GM23338 (cell line): ENCODE measurements around the gene SMARCC1. TPM values are rescaled to one million over a fixed set of nuclear protein-coding genes. Genes with fewer than 3 reads are reported as not detected.

ENCODE experiments used
- ATAC-seq: fragments of 200-7000 bp; cut with Tn5 transposase; 3 replicates; pipeline ENCODE4 v1.9.1; 2020
- DNase-seq: peaks from one replicate; pipeline ENCODE4 v3.0.0-alpha.2; 2015; ENCODE audit warnings: low spot score
- H2AFZ ChIP-seq: fragments of 200-600 bp; sonication (generic); 2 replicates; pipeline ENCODE4 v1.8.0; 2016; ENCODE audit warnings: antibody characterized with exemption, mild to moderate bottlenecking, moderate library complexity
- H3F3A ChIP-seq: fragments of 200-600 bp; sonication (generic); replicated peaks from 2 replicates; pipeline ENCODE4 v1.8.0; 2017; ENCODE audit warnings: antibody characterized with exemption, mixed run types, low read depth
- H3K27ac ChIP-seq: fragments of 200-600 bp; sonication (generic); 2 replicates; pipeline ENCODE4 v1.6.1; 2016; ENCODE audit warnings: low read depth
- H3K27me3 ChIP-seq: fragments of 200-600 bp; sonication (generic); 2 replicates; pipeline ENCODE4 v1.8.0; 2016; ENCODE audit warnings: mild to moderate bottlenecking, mixed run types, moderate library complexity; ENCODE audit not compliant: insufficient read depth
- H3K36me3 ChIP-seq: fragments of 200-600 bp; sonication (generic); 2 replicates; pipeline ENCODE4 v1.8.0; 2016; ENCODE audit warnings: mild to moderate bottlenecking; ENCODE audit not compliant: insufficient read depth
- H3K4me1 ChIP-seq: fragments of 200-600 bp; sonication (generic); 2 replicates; pipeline ENCODE4 v1.8.0; 2016; ENCODE audit warnings: mild to moderate bottlenecking, moderate library complexity; ENCODE audit not compliant: insufficient read depth
- H3K4me2 ChIP-seq: fragments of 200-600 bp; sonication (generic); 2 replicates; pipeline ENCODE4 v1.7.1; 2017; ENCODE audit warnings: mixed run types
- H3K4me3 ChIP-seq: fragments of 200-600 bp; sonication (generic); 2 replicates; pipeline ENCODE4 v1.6.1; 2016; ENCODE audit warnings: mixed run types
- H3K79me2 ChIP-seq: fragments of 200-600 bp; sonication (generic); replicated peaks from 2 replicates; pipeline ENCODE4 v1.8.0; 2017; ENCODE audit warnings: mild to moderate bottlenecking; ENCODE audit not compliant: insufficient read depth
- H3K9me2 ChIP-seq: fragments of 200-600 bp; sonication (generic); 2 replicates; pipeline ENCODE4 v1.8.0; 2017; ENCODE audit not compliant: insufficient read depth
- H4K20me1 ChIP-seq: fragments of 200-600 bp; sonication (generic); replicated peaks from 2 replicates; pipeline ENCODE4 v1.8.0; 2017; ENCODE audit warnings: mild to moderate bottlenecking; ENCODE audit not compliant: insufficient read depth
- H3K27ac Mint-ChIP-seq: 2 replicates; pipeline ENCODE4 v1.8.0; 2020; ENCODE audit warnings: inconsistent platforms, mild to moderate bottlenecking, moderate library complexity, mixed read lengths
- H3K27me3 Mint-ChIP-seq: 3 replicates; pipeline ENCODE4 v1.8.0; 2022; ENCODE audit warnings: low read depth, mild to moderate bottlenecking, moderate library complexity, mixed read lengths, inconsistent platforms; ENCODE audit not compliant: insufficient read depth, poor library complexity
- H3K36me3 Mint-ChIP-seq: 3 replicates; pipeline ENCODE4 v1.8.0; 2021; ENCODE audit warnings: low read depth, mild to moderate bottlenecking, inconsistent platforms, moderate library complexity, mixed read lengths
- H3K4me1 Mint-ChIP-seq: 3 replicates; pipeline ENCODE4 v1.8.0; 2020; ENCODE audit warnings: mild to moderate bottlenecking, inconsistent platforms, mixed read lengths
- H3K4me3 Mint-ChIP-seq: 3 replicates; pipeline ENCODE4 v1.8.0; 2021; ENCODE audit warnings: moderate library complexity, mild to moderate bottlenecking, inconsistent platforms, mixed read lengths
- H3K9me3 Mint-ChIP-seq: 3 replicates; pipeline ENCODE4 v1.8.0; 2020; ENCODE audit warnings: moderate library complexity, mild to moderate bottlenecking, inconsistent platforms, mixed read lengths
- CREB1 ChIP-seq: fragments of 250-450 bp; sonication (Bioruptor Pico); IDR thresholded peaks from 2 replicates; pipeline ENCODE4 v1.5.0; 2020; ENCODE audit warnings: low read depth, mild to moderate bottlenecking, moderate library complexity
- CTCF ChIP-seq, 2 experiments: fragments of 200-600 bp in 1 of 2; sonication (generic) in 1 of 2; conservative IDR thresholded peaks; 2 replicates each; pipeline versions ENCODE4 v1.5.1 to v1.6.1; 2016 to 2017; ENCODE audit warnings: antibody characterized with exemption in 2 of 2, low read depth in 2 of 2, mild to moderate bottlenecking in 2 of 2, moderate library complexity in 1 of 2
- ETS1 ChIP-seq: IDR thresholded peaks from 2 replicates; pipeline ENCODE4 v1.6.1; 2016; ENCODE audit warnings: antibody characterized with exemption
- EZH2 ChIP-seq: fragments of 200-600 bp; sonication (generic); IDR thresholded peaks from one replicate; pipeline ENCODE4 v1.8.0; 2017; ENCODE audit warnings: antibody characterized with exemption, mild to moderate bottlenecking, low read depth; ENCODE audit not compliant: unreplicated experiment
- EZH2phosphoT487 ChIP-seq: fragments of 200-600 bp; sonication (generic); IDR thresholded peaks from one replicate; pipeline ENCODE4 v1.8.1; 2018; ENCODE audit warnings: antibody characterized with exemption; ENCODE audit not compliant: unreplicated experiment
- POLR2AphosphoS5 ChIP-seq: IDR thresholded peaks from 2 replicates; pipeline ENCODE4 v1.6.1; 2016; ENCODE audit warnings: antibody characterized with exemption, low read depth
- ZNF462 ChIP-seq: fragments of 250-450 bp; sonication (Bioruptor Pico); IDR thresholded peaks from 2 replicates; pipeline ENCODE4 v1.5.0; 2020; ENCODE audit warnings: mild to moderate bottlenecking, moderate library complexity
- polyA plus RNA-seq: library from polyadenylated mRNA; unstranded; fragments of >200 nt; fragmentation: Nextera tagmentation; extraction: Ambion mirVana; gene quantifications from 2 replicates; pipeline ENCODE4 v1.2.1, GENCODE V29; 2016
- total RNA-seq: library from RNA; depleted of rRNA; stranded (reverse); fragments of >200 nt; shearing (Covaris generic); gene quantifications from 2 replicates; pipeline ENCODE4 v1.2.3, GENCODE V29; 2014

The SMARCC1 gene
- total and polyA plus RNA-seq, 2 experiments from 2014 or later = 105 to 171 TPM

DNA sequence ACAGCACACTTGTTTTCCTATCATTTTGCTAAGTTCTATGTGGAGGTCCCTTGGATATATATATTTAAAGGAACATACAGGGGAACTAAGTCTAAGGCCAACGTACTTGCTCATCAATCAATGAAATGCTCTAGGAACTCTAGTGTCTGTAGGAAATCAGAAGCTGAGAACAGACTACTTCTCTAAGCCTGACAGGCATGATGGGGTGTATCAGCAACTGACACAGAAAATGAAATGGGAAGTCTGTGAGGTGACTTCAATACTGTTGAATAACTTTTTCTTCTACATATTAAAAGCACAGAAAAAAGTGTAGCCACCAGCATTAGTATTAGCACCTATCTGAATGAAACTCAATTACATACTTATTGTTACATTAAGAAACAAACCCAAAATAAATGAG is 146.2 kb downstream of the SMARCC1 start (continued):
- TF ChIP-seq ZNF462 (CRISPR knock-in tag) (no peak), CREB1 (CRISPR knock-in tag) (no peak), ETS1 (no peak)

GRCh38 chr3:47634996-47635395 is 146.7 kb downstream of the SMARCC1 start:
- H4K20me1 ChIP-seq = peaks cover 29% of the 10 kb centered on the region
- H3F3A ChIP-seq = peaks cover 8% of the 10 kb centered on the region; the same call in 1 of the 2 replicates
- H3K27ac ChIP-seq = no peak overlapping the region
- Mint-ChIP-seq H3K9me3 (no peaks in the 10 kb centered on the region), H3K4me1 (no peaks in the 10 kb centered on the region), H3K27me3 (peaks cover 2% of the 10 kb centered on the region), H3K27ac (no peak overlapping the region), H3K36me3 (peaks cover 77% of the 10 kb centered on the region), H3K4me3 (no peak overlapping the region)
- ATAC-seq = no peak
- no peak for DNase-seq
- H3K79me2 ChIP-seq = peaks cover 12% of the 10 kb centered on the region
- no peaks in the 10 kb centered on the region for H3K27me3 ChIP-seq
- H3K4me2 ChIP-seq = no peak overlapping the region
- H3K4me3 ChIP-seq = no peak overlapping the region
- peaks cover 66% of the 10 kb centered on the region for H3K36me3 ChIP-seq
- no peak overlapping the region for H2AFZ ChIP-seq
- no peaks in the 10 kb centered on the region for H3K9me2 ChIP-seq
- no peaks in the 10 kb centered on the region for H3K4me1 ChIP-seq
- TF ChIP-seq CTCF (conservative IDR thresholded peaks at IDR 0.05; ENCODE audit: low read depth in 2 of 2) = no peak
- no peak for TF ChIP-seq EZH2
- no peak for TF ChIP-seq POLR2AphosphoS5
- no peak for TF ChIP-seq EZH2phosphoT487
- no peak for TF ChIP-seq ETS1
